Tibial nerve (tissue), 4 donors: Measurements from ENCODE around the gene HRNR. TPM values are rescaled to one million over a fixed set of nuclear protein-coding genes. Genes with fewer than 3 reads are reported as not detected.

ENCODE experiments used
- DNase-seq, 2 donors: peaks; one replicate each; pipeline ENCODE4 v3.0.0-alpha.2; 2019; ENCODE audit warnings: low spot score in 2 of 2
- H3K27ac ChIP-seq, 4 donors: fragments of 200-600 bp; sonication (generic) in 3 of 4; one replicate each; pipeline ENCODE4 v1.5.1; 2017 to 2019; ENCODE audit warnings: mild to moderate bottlenecking in 1 of 4
- H3K27me3 ChIP-seq, 2 donors: fragments of 200-600 bp; sonication (generic) in 1 of 2; one replicate each; pipeline versions ENCODE4 v1.5.1 to v1.6.0; 2017 to 2019
- H3K36me3 ChIP-seq, 3 donors: fragments of 200-600 bp; sonication (generic); one replicate each; pipeline ENCODE4 v1.5.1; 2018 to 2019
- H3K4me1 ChIP-seq, 4 donors: fragments of 200-600 bp; sonication (generic) in 3 of 4; one replicate each; pipeline ENCODE4 v1.5.1; 2017 to 2019
- H3K4me3 ChIP-seq, 4 donors: fragments of 200-600 bp; sonication (generic) in 3 of 4; one replicate each; pipeline ENCODE4 v1.5.1; 2017 to 2019; ENCODE audit warnings: mild to moderate bottlenecking in 1 of 4, moderate library complexity in 1 of 4
- H3K9me3 ChIP-seq, 4 donors: fragments of 200-600 bp; sonication (generic) in 3 of 4; one replicate each; pipeline ENCODE4 v1.5.1; 2017 to 2019
- EP300 ChIP-seq, 2 donors: sonication (generic); formaldehyde crosslinking; IDR thresholded peaks; one replicate each; pipeline ENCODE4 v1.6.1; 2017; ENCODE audit warnings: antibody characterized with exemption in 2 of 2, mild to moderate bottlenecking in 1 of 2
- POLR2A ChIP-seq, 2 donors: fragments of 450-650 bp; IDR thresholded peaks; one replicate each; pipeline ENCODE4 v1.6.1; 2017; ENCODE audit warnings: antibody characterized with exemption in 2 of 2, mild to moderate bottlenecking in 2 of 2, moderate library complexity in 2 of 2
- WGBS, 2 donors: methylation state at CpG; one replicate each; pipeline ENCODE4 v1.1.5; 2018; 5-methylcytosine and 5-hydroxymethylcytosine counted together
- total RNA-seq, 4 donors: library from RNA; depleted of rRNA; stranded (reverse); fragments of >200 nt; gene quantifications; one replicate each; pipeline ENCODE4 v1.1.0, GENCODE V29; 2016
- TF ChIP-seq, protein P1 (sequence below), 5 experiments: fragments of 200-600 bp in 3 of 5; fragments of 450-650 bp in 2 of 5; sonication (generic) in 3 of 5; IDR thresholded peaks; one replicate each; pipeline ENCODE4 v1.5.1; 2016 to 2019; ENCODE audit warnings: antibody characterized with exemption in 5 of 5, mild to moderate bottlenecking in 3 of 5, moderate library complexity in 2 of 5

The HRNR gene
- total RNA-seq, 4 donors from 2014 or later, result not detected

DNA sequence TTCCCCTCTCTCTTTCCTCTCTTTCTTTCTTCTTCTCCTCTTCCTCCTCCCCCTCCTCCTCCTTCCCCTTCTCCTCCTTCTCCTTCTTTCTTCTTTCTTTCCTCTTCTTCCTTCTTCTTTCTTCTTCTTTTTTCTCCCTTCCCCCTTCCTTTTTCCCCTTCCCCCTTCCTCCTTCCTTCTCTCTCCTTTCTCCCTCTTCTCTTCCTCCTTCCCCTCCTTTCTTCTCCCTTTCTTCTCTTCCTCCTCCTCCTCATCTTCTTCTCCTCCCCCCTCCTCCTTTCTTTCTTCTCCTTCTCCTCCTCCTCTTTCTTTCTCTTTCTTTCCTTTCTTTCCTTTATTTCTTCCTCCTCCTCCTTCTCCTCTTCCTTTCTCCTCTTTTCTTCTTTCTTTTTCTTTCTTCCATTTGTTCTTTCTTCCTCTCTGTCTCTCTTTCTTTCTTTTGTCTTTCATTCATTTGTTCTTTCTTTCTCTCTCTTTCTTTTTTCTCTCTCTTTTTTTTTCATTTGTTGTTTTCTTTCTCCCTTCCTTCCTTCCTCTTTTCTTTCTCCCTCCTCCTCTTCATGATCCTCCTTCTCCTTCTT, 26.5 kb downstream of the HRNR start:
- H3K4me3 ChIP-seq, result no peak overlapping the region
- no peaks in the 10 kb centered on the region for H3K4me1 ChIP-seq
- DNase-seq, result no peak
- H3K9me3 ChIP-seq, result peaks cover 0 to 8% (median 0%) of the 10 kb centered on the region in 4 donors
- no peak overlapping the region for H3K27ac ChIP-seq
- H3K27me3 ChIP-seq, result no peaks in the 10 kb centered on the region
- no peaks in the 10 kb centered on the region for H3K36me3 ChIP-seq
- no peak for TF ChIP-seq POLR2A (IDR thresholded peaks at IDR 0.05)
- TF ChIP-seq EP300 (IDR thresholded peaks at IDR 0.05), result no peak
- TF ChIP-seq, protein P1, sequence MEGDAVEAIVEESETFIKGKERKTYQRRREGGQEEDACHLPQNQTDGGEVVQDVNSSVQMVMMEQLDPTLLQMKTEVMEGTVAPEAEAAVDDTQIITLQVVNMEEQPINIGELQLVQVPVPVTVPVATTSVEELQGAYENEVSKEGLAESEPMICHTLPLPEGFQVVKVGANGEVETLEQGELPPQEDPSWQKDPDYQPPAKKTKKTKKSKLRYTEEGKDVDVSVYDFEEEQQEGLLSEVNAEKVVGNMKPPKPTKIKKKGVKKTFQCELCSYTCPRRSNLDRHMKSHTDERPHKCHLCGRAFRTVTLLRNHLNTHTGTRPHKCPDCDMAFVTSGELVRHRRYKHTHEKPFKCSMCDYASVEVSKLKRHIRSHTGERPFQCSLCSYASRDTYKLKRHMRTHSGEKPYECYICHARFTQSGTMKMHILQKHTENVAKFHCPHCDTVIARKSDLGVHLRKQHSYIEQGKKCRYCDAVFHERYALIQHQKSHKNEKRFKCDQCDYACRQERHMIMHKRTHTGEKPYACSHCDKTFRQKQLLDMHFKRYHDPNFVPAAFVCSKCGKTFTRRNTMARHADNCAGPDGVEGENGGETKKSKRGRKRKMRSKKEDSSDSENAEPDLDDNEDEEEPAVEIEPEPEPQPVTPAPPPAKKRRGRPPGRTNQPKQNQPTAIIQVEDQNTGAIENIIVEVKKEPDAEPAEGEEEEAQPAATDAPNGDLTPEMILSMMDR (IDR thresholded peaks at IDR 0.05), result no peak

DNA sequence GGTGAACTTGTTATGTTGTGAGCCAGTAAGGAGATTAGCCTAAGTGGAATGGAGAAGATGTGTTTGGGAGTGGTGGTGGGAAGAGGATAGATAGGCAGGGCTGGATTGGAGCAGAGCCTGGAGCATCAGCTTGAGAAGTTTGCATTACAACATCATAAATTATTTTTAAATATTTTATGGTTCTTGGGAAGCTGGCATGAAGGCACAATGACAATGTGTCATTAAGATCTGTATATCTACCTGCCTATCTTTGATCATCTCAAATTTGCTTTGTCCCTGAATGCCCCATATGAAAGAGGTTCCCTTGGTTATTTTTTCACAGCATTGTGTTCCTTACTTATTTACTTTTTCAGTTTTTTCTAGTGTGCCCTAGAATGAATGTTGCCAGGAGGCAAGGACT, 32.3 kb downstream of the HRNR start:
- H3K4me1 ChIP-seq, result peaks cover 0 to 24% (median 0%) of the 10 kb centered on the region in 4 donors

DNA sequence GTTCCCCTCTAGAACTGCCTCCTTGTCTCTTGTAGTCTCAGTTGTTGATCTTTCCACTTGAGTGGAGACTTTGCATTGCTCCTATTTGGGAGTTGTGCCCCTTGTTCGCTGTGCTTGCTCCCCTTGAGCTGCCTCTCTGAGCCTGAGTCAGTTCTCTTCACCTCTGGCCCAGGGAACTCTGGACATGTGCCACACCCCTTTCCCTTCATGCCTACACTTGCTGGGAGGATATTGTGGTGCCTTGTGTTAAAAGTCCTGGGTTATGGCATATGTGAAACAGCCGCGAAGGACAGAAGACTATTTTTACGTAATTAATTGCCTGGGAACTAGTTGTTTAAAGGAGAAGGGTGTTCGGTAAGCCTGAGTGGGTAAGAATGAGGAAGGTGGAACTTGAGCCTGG, 32.7 kb downstream of the HRNR start:
- H3K36me3 ChIP-seq, result no peaks in the 10 kb centered on the region
- DNase-seq, result no peak
- peaks cover 0 to 24% (median 0%) of the 10 kb centered on the region in 4 donors for H3K4me1 ChIP-seq
- H3K4me3 ChIP-seq, result no peak overlapping the region
- H3K27me3 ChIP-seq, result no peaks in the 10 kb centered on the region
- TF ChIP-seq POLR2A (IDR thresholded peaks at IDR 0.05), result no peak
- no peak for TF ChIP-seq EP300 (IDR thresholded peaks at IDR 0.05)
- TF ChIP-seq, protein P1 (IDR thresholded peaks at IDR 0.05), result no peak
- WGBS, 2 donors, result 88 to 89% methylated on average over 5 of the region's 5 CpGs
- no peak overlapping the region for H3K27ac ChIP-seq
- H3K9me3 ChIP-seq, result peaks cover 0 to 8% (median 0%) of the 10 kb centered on the region in 4 donors

More for the DNA sequence above, 32.3 kb downstream of the HRNR start:
- H3K27me3 ChIP-seq, result no peaks in the 10 kb centered on the region
- H3K27ac ChIP-seq, result no peak overlapping the region
- H3K4me3 ChIP-seq, result no peak overlapping the region
- peaks cover 0 to 8% (median 0%) of the 10 kb centered on the region in 4 donors for H3K9me3 ChIP-seq
- no peak for TF ChIP-seq POLR2A (IDR thresholded peaks at IDR 0.05)
- TF ChIP-seq, protein P1 (IDR thresholded peaks at IDR 0.05), result no peak
- H3K36me3 ChIP-seq, result no peaks in the 10 kb centered on the region
- DNase-seq, result no peak

DNA sequence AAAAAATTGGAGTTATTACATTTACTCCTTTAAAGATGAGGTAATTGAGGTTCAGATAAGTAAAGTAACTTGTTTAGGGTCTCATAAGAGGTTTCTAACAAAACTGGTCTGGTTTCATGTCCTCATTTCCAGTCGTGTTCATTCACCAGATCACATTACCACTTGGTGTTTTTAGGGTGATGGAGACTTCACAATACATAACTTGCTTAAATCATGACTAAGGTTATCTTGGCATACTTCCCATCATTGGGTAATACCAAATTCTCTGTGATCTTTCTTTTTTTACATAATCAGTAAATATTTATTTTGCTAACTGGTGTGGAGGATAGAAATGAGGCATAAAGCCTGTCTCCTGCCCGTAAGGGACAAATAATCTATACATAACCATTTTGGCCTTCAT, 33.4 kb downstream of the HRNR start:
- 36 to 40% methylated on average over 2 of the region's 2 CpGs for WGBS, 2 donors
- H3K27me3 ChIP-seq, result no peaks in the 10 kb centered on the region
- no peak for TF ChIP-seq EP300 (IDR thresholded peaks at IDR 0.05)
- TF ChIP-seq POLR2A (IDR thresholded peaks at IDR 0.05), result no peak
- TF ChIP-seq, protein P1 (IDR thresholded peaks at IDR 0.05), result no peak
- no peaks in the 10 kb centered on the region for H3K36me3 ChIP-seq
- H3K4me1 ChIP-seq, result peaks cover 0 to 24% (median 0%) of the 10 kb centered on the region in 4 donors
- peak overlapping the region in 1 of 4 donors; percentile 6 for H3K27ac ChIP-seq
- peaks cover 0 to 8% (median 0%) of the 10 kb centered on the region in 4 donors for H3K9me3 ChIP-seq
- H3K4me3 ChIP-seq, result no peak overlapping the region
- DNase-seq, result no peak

DNA sequence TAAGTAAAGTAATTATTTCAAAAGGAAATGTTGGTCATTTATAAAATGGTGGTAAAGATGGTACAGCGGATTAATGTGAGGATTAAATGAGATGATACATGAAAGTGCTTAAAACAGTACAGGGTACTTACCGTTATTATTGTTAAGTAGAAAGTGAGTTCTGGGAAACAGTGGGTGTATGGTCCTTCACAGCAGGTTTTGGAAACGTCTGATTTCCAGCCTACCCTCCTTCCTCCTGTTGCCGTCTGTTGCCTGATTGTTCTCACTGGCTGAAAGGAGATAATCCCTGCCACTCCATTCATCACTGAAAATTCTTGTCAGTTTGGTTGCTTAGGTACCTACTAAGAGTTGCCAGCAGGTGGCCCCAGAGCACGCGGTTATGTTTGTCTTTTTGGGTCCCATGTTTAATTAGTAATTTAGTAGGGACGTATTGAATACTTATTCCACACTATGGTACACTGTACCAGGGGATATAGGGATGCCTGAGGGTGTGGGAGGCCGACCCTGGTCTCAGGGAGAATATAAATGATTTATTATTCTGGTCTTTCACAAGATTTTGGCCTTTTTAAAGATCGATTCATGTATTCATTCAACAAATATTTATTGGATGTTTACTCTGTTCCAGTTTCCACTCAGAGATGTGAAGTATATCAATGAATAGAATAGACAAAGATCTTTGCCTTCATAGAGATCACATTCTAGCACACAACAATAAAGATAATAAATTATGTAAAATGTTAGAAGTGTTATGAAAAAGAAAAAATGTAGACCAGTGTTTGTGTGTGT, 34.1 kb downstream of the HRNR start:
- H3K9me3 ChIP-seq, result peaks cover 0 to 8% (median 0%) of the 10 kb centered on the region in 4 donors
- peak overlapping the region in 2 of 4 donors; percentile 69 to 85 for H3K27ac ChIP-seq
- H3K36me3 ChIP-seq, result no peaks in the 10 kb centered on the region
- H3K4me1 ChIP-seq, result peaks cover 0 to 24% (median 0%) of the 10 kb centered on the region in 4 donors
- no peak for TF ChIP-seq EP300 (IDR thresholded peaks at IDR 0.05)
- TF ChIP-seq, protein P1 (IDR thresholded peaks at IDR 0.05), result peak; percentile 51 to 76 (median 61)
- no peak for TF ChIP-seq POLR2A (IDR thresholded peaks at IDR 0.05)
- peak; percentile 48 to 69 for DNase-seq
- 20 to 23% methylated on average over 9 of the region's 9 CpGs for WGBS, 2 donors
- no peaks in the 10 kb centered on the region for H3K27me3 ChIP-seq
- peak overlapping the region; percentile 46 to 60 (median 50) for H3K4me3 ChIP-seq
